GM21528 (cell line): ENCODE measurements around the gene CHMP3.
"Not testable (repeated sequence)": the region's sequence is repeated elsewhere in the genome, so short reads cannot be mapped to it uniquely, and the experiment has no call there.

Experiments
- ATAC-seq: cut with Tn5 transposase; IDR thresholded peaks from one replicate; pipeline ENCODE4 v1.9.1; 2021; ENCODE audit warnings: mild to moderate bottlenecking, moderate library complexity; ENCODE audit not compliant: unreplicated experiment, low FRiP score

CHMP3 gene

GRCh38 chr2:86512892-86513291, 50.4 kb downstream of the CHMP3 start:
- ATAC-seq: no peak

DNA sequence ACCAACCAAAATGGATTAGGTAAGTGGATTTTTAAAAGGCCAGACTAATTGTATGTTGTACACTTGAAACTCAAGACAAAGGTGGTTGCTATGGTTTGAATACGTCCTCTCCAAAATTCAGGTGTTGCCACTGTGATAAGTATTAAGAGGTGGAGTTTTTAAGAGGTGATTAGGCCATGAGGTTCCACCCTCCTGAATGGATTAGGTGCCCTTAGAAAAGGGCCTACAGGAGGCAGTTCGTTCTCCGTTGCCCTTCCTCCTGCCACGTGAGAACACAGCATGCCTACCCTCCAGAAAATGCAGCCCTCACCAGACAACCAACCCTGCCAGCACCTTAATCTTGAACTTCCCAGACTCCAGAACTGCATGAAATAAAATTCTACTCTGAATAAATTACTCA, 51.2 kb downstream of the CHMP3 start:
- ATAC-seq: no peak

- no peak for ATAC-seq
These were observed 52.8 kb downstream of the CHMP3 start for GRCh38 chr2:86510436-86510933.

DNA sequence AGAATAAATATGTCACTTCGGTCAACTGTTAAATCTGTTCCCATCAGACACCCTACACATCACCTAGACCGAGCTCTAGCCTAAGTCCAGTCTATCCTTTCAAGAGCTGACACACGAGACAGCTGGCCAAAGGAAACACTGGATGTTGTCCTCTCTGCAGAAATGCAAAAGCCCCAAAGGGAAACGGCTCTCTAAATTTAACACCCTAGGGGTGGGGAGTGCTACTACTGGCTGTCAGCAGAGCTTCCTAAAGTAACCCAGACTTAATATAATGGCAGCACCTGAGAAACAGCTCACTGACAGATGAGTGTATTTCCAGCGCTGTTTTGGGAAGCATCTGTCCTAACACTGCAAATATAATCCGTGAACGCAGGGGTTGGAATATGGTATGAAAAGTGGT, 55.6 kb downstream of the CHMP3 start:
- ATAC-seq: no peak

DNA sequence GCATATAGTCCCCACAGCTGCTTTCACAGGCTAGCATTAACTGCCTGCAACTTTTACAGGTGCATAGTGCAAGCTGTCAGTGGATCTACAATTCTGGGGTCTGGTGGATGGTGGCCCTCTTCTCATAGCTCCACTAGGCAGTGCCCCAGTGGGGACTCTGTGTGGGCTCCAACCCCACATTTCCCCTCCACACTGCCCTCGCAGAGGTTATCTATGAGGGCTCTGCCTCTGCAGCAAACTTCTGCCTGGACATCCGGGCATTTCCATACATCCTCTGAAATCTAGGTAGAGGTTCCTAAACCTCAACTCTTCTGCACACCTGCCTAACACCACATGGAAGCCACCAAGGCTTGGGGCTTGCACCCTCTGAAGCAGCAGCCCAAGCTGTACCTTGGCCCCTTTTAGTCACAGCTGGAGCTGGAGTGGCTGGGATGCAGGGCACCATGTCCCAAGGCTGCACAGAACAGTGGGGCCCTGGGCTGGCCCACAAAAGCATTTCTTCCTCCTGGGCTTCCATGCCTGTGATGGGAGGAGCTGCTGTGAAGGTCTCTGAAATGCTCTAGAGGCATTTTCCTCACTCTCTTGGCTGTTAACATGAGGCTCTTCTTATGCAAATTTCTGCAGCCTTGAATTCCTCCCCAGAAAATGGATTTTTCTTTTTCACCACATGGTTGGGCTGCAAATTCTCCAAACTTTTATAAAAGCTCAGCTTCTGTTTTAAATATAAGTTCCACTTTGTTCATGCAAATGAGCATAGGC, 62.7 kb downstream of the CHMP3 start:
- ATAC-seq: no peak

- no peak for ATAC-seq
These were observed 63.9 kb downstream of the CHMP3 start for GRCh38 chr2:86499326-86499725.

DNA sequence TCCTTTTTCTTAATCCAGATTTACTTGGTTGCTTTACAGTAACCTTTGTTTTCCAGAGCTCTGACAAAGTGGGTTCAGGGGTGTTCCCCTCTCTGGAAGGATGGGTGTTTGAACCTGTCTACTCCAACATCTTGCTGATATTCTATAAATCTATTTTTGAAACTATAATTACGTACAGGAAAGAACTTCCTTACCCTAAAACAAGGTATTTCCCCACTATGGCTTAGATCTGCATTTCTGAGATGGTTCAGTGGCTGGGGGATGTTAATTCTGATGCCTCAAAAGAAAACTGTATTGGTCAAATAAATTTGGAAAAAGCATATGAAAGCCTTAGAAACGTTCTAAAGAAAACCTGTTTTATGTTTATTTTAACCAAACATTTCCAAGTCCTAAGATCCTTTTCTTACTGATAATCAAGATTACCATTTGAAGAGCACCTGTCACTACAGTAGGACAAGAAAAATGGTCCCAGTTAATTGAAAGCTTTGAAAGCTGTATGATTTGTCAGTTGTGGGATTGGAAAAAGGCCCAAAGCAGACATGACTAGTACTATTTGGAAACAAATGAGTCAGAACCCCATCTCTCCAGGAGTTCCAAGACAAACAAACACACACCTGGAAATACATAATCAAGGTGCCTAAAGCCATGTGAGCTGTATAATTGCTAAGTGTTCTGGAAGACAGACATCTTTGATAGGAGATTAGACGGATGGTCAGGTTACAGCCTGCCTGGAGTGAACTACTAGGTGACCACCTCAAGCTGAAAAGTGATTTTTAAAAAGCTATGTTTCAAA, 64.6 kb downstream of the CHMP3 start:
- no peak for ATAC-seq

GRCh38 chr2:86496391-86496790, 66.9 kb downstream of the CHMP3 start:
- ATAC-seq: not testable (repeated sequence)

GRCh38 chr2:86492048-86492453, 71.2 kb downstream of the CHMP3 start:
- ATAC-seq: no peak

- no peak for ATAC-seq
These were observed 72.2 kb downstream of the CHMP3 start for GRCh38 chr2:86491088-86491487.

GRCh38 chr2:86490245-86490644, 73.0 kb downstream of the CHMP3 start:
- no peak for ATAC-seq

GRCh38 chr2:86489542-86489941, 73.7 kb downstream of the CHMP3 start:
- ATAC-seq: no peak

DNA sequence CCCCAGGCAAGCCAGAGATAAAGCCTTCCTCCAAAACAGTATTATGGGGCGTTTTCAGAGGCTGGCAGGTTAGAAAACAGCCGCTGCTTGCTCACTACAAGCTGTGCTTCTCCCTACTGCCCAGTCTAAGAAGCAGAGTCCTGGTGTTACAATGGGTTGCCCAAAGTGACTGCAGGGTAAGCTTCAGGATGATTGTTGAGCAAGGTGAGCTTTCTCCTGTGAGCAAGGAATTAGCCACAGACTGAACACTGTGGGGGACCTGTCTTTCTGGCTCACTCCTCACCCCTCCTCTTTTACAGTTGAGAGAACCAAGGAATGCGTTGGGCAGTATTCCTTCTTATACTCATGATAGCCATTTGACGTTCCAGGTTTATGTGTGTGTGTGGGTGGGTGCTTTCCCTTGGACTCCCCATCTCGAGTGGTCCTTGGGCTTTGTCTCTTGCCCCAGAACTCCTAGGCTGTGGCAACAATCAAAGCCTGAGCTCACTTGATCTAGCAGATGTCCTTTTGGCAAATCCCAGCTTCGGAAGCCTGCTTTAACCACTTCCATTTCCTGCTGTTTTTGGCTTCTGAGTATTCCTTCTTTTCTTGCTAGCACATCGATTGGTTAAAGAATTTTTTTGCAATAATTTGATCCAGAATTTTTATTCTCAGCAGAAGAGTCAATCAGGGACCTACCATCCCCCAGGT, 74.5 kb downstream of the CHMP3 start:
- no peak for ATAC-seq

GRCh38 chr2:86487062-86487461, 76.2 kb downstream of the CHMP3 start:
- ATAC-seq: no peak

DNA sequence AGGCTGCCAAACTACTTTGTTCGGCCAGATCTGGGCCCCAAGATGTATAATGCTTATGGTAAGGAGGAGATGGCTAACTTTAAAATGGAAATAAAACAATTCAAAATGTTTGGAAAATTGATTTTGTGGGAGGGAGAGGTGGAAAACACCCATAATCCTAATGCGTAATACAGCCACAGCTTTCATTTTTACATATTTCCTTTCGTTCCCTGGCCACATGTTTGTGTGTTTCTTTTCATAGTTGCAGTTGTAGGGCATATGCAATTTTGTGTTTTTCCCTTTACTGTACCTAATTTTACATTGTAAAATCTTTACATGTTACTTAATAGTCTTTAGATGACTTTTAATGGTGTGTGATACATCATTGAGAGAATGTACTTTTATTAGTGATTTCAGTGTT, 77.4 kb downstream of the CHMP3 start:
- no peak for ATAC-seq

- no peak for ATAC-seq
These were observed 78.1 kb downstream of the CHMP3 start for GRCh38 chr2:86485103-86485502.

DNA sequence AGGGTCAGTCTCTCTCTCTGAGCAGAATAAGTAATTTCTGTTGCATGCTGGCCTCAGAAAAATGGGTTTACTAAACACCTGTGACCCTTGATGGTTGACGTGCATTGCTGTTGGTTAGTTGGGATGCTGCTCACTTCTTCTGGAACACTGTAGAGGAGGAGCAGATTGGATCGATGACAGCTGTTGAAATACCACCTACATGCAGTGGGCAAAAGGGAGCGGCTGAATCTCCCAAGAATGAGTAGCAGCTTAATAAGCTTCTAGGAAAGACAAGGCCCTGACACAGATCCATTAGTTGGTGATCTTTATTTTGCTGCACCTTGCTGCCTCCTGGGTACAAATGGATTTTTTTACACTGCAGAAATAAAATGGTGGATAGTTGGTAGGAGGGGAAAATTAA, 78.9 kb downstream of the CHMP3 start:
- ATAC-seq: no peak

DNA sequence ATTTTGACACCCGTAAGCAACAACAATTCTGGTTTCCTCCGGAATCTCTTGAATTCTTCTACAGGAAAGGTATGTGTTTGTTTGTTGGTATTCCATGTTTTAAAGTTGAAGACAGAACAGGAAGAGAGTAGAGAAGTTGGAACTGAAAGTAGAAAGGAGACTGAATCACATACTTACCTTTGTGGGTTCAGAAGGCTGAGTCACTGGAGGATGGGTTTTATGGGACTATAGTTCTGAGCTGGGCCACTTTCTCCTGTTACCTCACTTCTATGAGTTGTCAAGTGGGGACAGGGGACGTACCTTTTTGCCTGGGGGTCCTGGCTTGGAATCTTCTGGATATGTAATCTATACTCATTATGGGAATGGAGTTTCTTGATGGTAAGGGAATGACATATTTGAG, 81.2 kb downstream of the CHMP3 start:
- no peak for ATAC-seq

DNA sequence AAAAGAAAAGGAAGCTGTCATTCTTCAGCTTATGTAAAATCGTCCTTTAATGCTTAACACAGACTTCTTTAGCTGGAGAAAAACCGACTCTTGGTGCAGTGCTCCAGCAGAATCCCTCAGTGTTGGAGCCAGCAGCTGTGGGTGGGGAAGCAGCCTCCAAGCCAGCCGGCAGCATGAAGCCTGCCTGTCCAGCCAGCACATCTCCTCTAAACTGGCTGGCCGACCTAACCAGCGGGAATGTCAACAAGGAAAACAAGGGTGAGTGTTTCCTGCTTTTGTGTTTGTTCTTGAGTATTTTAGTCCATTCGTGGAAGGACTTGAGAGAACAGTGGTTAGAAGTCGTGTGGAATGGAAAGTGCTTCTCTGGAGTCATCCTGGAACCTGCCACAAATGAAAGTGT, 83.1 kb downstream of the CHMP3 start:
- ATAC-seq: no peak

- ATAC-seq: no peak
These were observed 85.9 kb downstream of the CHMP3 start for GRCh38 chr2:86477349-86477748.

GRCh38 chr2:86476918-86477317, 86.3 kb downstream of the CHMP3 start:
- no peak for ATAC-seq
